GM12878 (cell line): ENCODE data around the gene NAV2. TPM values are rescaled to one million over a fixed set of nuclear protein-coding genes. Genes with fewer than 3 reads are reported as not detected.

Experiments
- ATAC-seq: fragments of 200-7000 bp; cut with Tn5 transposase; 3 replicates; pipeline ENCODE4 v1.9.1; 2020; ENCODE audit warnings: mild to moderate bottlenecking, moderate library complexity
- BruUV-seq: library from RNA; stranded (reverse); fragments of 400-500 nt; replicated peaks from 2 replicates; lab custom pipeline; 2021; lab: Mats Ljungman, UMichigan
- CTCF ChIA-PET: fragments of 300-600 bp; sonication (Branson Sonifier 250); formaldehyde crosslinking; extraction: SDS; loops from one replicate; lab custom pipeline; 2021; ENCODE audit warnings: inconsistent platforms; lab: Yijun Ruan, JAX
- POLR2A ChIA-PET: fragments of 350-600 bp; formaldehyde crosslinking; extraction: SDS; loops from one replicate; lab custom pipeline; 2021; ENCODE audit warnings: inconsistent platforms; lab: Charles Lee
- RAD21 ChIA-PET: fragments of 300-600 bp; sonication (Branson Sonifier 250); formaldehyde crosslinking; loops from one replicate; lab custom pipeline; 2023; ENCODE audit warnings: antibody characterized with exemption; ENCODE audit not compliant: unreplicated experiment; lab: Charles Lee
- SMC1A ChIA-PET: fragments of 300-600 bp; sonication (Branson Sonifier 250); formaldehyde crosslinking; loops from one replicate; lab custom pipeline; 2023; ENCODE audit not compliant: unreplicated experiment, uncharacterized antibody; lab: Charles Lee
- DNase-seq: peaks from one replicate; pipeline ENCODE4 v3.0.0-alpha.2; 2011; ENCODE audit warnings: low read depth, low spot score
- FAIRE-seq: peaks from 3 replicates; lab custom pipeline; 2011; peaks lifted over from hg19 to GRCh38; lab: Jason Lieb, UNC
- H2AFZ ChIP-seq: 2 replicates; pipeline ENCODE4 v1.6.0; 2011; ENCODE audit warnings: low read depth, low read length, control low read depth; ENCODE audit not compliant: control insufficient read depth
- H3K27ac ChIP-seq: 2 replicates; pipeline ENCODE4 v1.5.1; 2011; ENCODE audit warnings: control low read depth; ENCODE audit not compliant: control insufficient read depth, insufficient read depth
- H3K27me3 ChIP-seq, 2 experiments: replicated peaks in 1 of 2; 2 replicates each; pipeline versions ENCODE4 v1.6.0 to v1.6.1; 2011; ENCODE audit warnings: low read length in 1 of 2; ENCODE audit not compliant: control insufficient read depth in 2 of 2, insufficient read depth in 2 of 2
- H3K36me3 ChIP-seq, 2 experiments: 2 replicates each; pipeline ENCODE4 v1.5.1; 2011; ENCODE audit warnings: low read length in 1 of 2; ENCODE audit not compliant: control insufficient read depth in 2 of 2, insufficient read depth in 2 of 2
- H3K4me1 ChIP-seq: 2 replicates; pipeline ENCODE4 v1.6.1; 2011; ENCODE audit warnings: mild to moderate bottlenecking, low read length, moderate library complexity, mixed read lengths; ENCODE audit not compliant: control insufficient read depth, insufficient read depth
- H3K4me2 ChIP-seq: 2 replicates; pipeline ENCODE4 v1.6.0; 2011; ENCODE audit warnings: control low read depth; ENCODE audit not compliant: control insufficient read depth, insufficient read depth
- H3K4me3 ChIP-seq: fragments of 200-600 bp; sonication (generic); 2 replicates; pipeline ENCODE4 v1.5.1; 2016
- H3K79me2 ChIP-seq: 2 replicates; pipeline ENCODE4 v1.6.0; 2011; ENCODE audit warnings: low read length; ENCODE audit not compliant: control insufficient read depth, insufficient read depth
- H3K9ac ChIP-seq: 2 replicates; pipeline ENCODE4 v1.8.0; 2011; ENCODE audit warnings: low read length, control low read depth, mixed read lengths; ENCODE audit not compliant: control insufficient read depth, insufficient read depth
- H3K9me3 ChIP-seq: replicated peaks from 3 replicates; pipeline ENCODE4 v1.5.1; 2011; ENCODE audit warnings: mild to moderate bottlenecking, low read length; ENCODE audit not compliant: control insufficient read depth, insufficient read depth
- H4K20me1 ChIP-seq: 2 replicates; pipeline ENCODE4 v1.6.0; 2011; ENCODE audit not compliant: control insufficient read depth, insufficient read depth
- BHLHE40 ChIP-seq, 2 experiments: fragments of 450-650 bp in 1 of 2; IDR thresholded peaks; 2 replicates each; pipeline ENCODE4 v1.6.1; 2011 to 2017; ENCODE audit warnings: low read depth in 2 of 2, borderline replicate concordance in 1 of 2, improper control_type of control experiment in 1 of 2, low read length in 1 of 2, mild to moderate bottlenecking in 1 of 2
- CEBPB ChIP-seq, 2 experiments: fragments of 150-350 bp in 1 of 2; IDR thresholded peaks; 2 replicates each; pipeline ENCODE4 v1.6.1; 2012 to 2014; ENCODE audit warnings: low read depth in 2 of 2, low read length in 2 of 2, borderline replicate concordance in 1 of 2, inconsistent platforms in 1 of 2
- CHD4 ChIP-seq: fragments of 200-600 bp; sonication (generic); IDR thresholded peaks from 2 replicates; pipeline ENCODE4 v1.6.1; 2016; ENCODE audit warnings: mild to moderate bottlenecking
- EZH2 ChIP-seq: IDR thresholded peaks from 2 replicates; pipeline ENCODE4 v1.6.1; 2012; ENCODE audit warnings: low read depth, mild to moderate bottlenecking, control low read depth, inconsistent platforms, low read length, borderline replicate concordance; ENCODE audit not compliant: control insufficient read depth
- HDAC2 ChIP-seq: fragments of 200-600 bp; sonication (generic); IDR thresholded peaks from 2 replicates; pipeline ENCODE4 v1.6.1; 2017
- RFX5 ChIP-seq: IDR thresholded peaks from 2 replicates; pipeline ENCODE4 v1.6.1; 2011; ENCODE audit warnings: low read depth, low read length, improper control_type of control experiment
- RUNX3 ChIP-seq: IDR thresholded peaks from 2 replicates; pipeline ENCODE4 v1.6.1; 2012; ENCODE audit warnings: low read length, inconsistent platforms
- SUZ12 ChIP-seq: fragments of 200-600 bp; sonication (generic); IDR thresholded peaks from one replicate; pipeline ENCODE4 v1.6.1; 2018; ENCODE audit warnings: antibody characterized with exemption, mild to moderate bottlenecking; ENCODE audit not compliant: unreplicated experiment
- ZNF24 ChIP-seq: fragments of 450-650 bp; IDR thresholded peaks from 2 replicates; pipeline ENCODE4 v1.6.1; 2017; ENCODE audit warnings: antibody characterized with exemption, mild to moderate bottlenecking
- WGBS: methylation state at CpG from one replicate; pipeline ENCODE4 v1.1.6; 2016; ENCODE audit warnings: low lambda C conversion rate; ENCODE audit not compliant: insufficient replicate concordance, insufficient coverage; ENCODE audit errors: missing lambda C conversion rate; 5-methylcytosine and 5-hydroxymethylcytosine counted together
- in situ Hi-C: fragments of 300-500 bp; cut with MboI; formaldehyde crosslinking; loops from 9 replicates; pipeline ENCODE4 v1.14.3; 2018; ENCODE audit warnings: mixed read lengths
- intact Hi-C: fragments of 100-400 bp; cut with micrococcal nuclease; formaldehyde crosslinking; loops from one replicate; pipeline ENCODE4 v1.14.2; 2022; ENCODE audit not compliant: unreplicated experiment
- polyA plus RNA-seq, 11 experiments: library from polyadenylated mRNA; depleted of rRNA in 4 of 11; unstranded in 6 of 11; stranded (reverse) in 5 of 11; fragments of >200 nt; fragmentation: Nextera tagmentation in 4 of 11; fragmentation: Illumina TruSeq in 1 of 11; extraction: Ambion mirVana in 4 of 11; extraction: Trizol in 1 of 11; gene quantifications; 1 replicate in 1 of 11; 2 replicates in 10 of 11; pipeline versions ENCODE4 v1.2.1 to v1.2.3, GENCODE V29; 2011 to 2016; ENCODE audit warnings: inconsistent platforms in 2 of 11, missing spikeins in 2 of 11, low read depth in 1 of 11
- total RNA-seq, 4 experiments: library from RNA; depleted of rRNA in 3 of 4; stranded (reverse); fragments of >200 nt in 3 of 4; fragmentation: Illumina TruSeq in 1 of 4; extraction: Trizol in 1 of 4; gene quantifications; 2 replicates each; pipeline versions ENCODE4 v1.2.1 to v1.2.3, GENCODE V29; 2013 to 2021
- TF ChIP-seq, protein P1 (sequence below): IDR thresholded peaks from 2 replicates; pipeline ENCODE4 v1.6.1; 2011; ENCODE audit warnings: borderline replicate concordance, low read depth, mild to moderate bottlenecking, moderate library complexity, low read length; ENCODE audit not compliant: insufficient read depth, poor library complexity, severe bottlenecking
- TF ChIP-seq, protein P2 (sequence below): IDR thresholded peaks from 2 replicates; pipeline ENCODE4 v1.6.1; 2012; ENCODE audit warnings: low read depth, low read length, improper control_type of control experiment
- TF ChIP-seq, protein P3 (sequence below): IDR thresholded peaks from 2 replicates; pipeline ENCODE4 v1.6.1; 2011; ENCODE audit warnings: low read depth, low read length, improper control_type of control experiment, borderline replicate concordance

The NAV2 gene
- total and polyA plus RNA-seq, 10 of the 15 experiments (the other 5 are each of a cell fraction or from before 2014, with no cell fraction given): 0.35 to 6.1 (median 1.1) TPM

DNA sequence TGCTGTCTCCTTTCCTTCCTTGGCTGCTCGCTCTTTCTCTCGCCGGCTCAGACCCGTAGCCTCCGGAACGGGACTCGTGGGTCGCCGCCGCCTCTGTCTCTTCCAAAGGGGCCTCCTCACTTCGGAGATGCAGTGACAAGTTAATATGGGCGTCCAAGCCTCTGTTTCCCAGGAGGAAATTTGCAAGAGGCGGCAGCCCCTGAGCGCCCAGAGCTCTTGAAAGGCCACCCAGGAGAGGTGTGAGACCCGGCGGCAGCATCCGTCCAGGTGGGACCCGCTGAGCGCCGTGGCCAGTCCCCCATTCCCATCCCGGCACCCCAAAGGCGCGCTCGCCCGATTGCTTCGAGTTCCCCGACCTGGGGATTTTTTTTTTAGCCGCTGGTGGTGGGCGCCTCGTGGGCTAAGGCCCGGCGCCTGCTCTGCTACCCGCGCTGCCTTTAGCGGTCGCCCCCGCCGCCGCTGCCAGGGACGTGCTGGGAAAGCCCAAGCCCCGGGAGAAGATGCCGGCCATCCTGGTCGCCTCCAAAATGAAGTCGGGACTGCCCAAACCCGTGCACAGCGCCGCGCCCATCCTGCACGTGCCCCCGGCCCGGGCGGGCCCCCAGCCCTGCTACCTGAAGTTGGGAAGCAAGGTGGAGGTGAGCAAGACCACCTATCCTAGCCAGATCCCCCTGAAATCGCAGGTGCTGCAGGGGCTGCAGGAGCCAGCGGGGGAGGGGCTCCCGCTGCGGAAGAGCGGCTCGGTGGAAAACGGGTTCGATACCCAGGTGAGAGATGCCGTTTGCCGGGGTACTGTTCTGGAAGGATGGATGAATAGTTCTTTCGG lies 772 bp downstream of the NAV2 start:
- H2AFZ ChIP-seq: peak overlapping the region; percentile 69
- no peak for DNase-seq
- ChIA-PET POLR2A (no interaction called here), CTCF (no interaction called here), RAD21 (no interaction called here), SMC1A (no interaction called here)
- H3K9ac ChIP-seq: no peak overlapping the region
- intact Hi-C loops: no loop called here
- H3K36me3 ChIP-seq: no peaks in the 10 kb centered on the region
- peak overlapping the region; percentile 68 for H3K4me3 ChIP-seq
- H3K4me1 ChIP-seq: peaks cover 13% of the 10 kb centered on the region
- 15% methylated on average over 61 of the region's 63 CpGs for WGBS
- no peak for TF ChIP-seq CEBPB (IDR thresholded peaks at IDR 0.05; ENCODE audit: borderline replicate concordance in 1 of 2, low read depth in 2 of 2, low read length in 2 of 2)
- no peak for TF ChIP-seq RUNX3
- no peak for TF ChIP-seq ZNF24
- TF ChIP-seq, protein P1, sequence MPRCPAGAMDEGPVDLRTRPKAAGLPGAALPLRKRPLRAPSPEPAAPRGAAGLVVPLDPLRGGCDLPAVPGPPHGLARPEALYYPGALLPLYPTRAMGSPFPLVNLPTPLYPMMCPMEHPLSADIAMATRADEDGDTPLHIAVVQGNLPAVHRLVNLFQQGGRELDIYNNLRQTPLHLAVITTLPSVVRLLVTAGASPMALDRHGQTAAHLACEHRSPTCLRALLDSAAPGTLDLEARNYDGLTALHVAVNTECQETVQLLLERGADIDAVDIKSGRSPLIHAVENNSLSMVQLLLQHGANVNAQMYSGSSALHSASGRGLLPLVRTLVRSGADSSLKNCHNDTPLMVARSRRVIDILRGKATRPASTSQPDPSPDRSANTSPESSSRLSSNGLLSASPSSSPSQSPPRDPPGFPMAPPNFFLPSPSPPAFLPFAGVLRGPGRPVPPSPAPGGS: no peak
- peak; percentile 87 for TF ChIP-seq SUZ12
- no peak for TF ChIP-seq RFX5
- TF ChIP-seq EZH2: 0 out of 2 replicates have a peak, but pooled peaks have one; percentile 32
- TF ChIP-seq, protein P2, sequence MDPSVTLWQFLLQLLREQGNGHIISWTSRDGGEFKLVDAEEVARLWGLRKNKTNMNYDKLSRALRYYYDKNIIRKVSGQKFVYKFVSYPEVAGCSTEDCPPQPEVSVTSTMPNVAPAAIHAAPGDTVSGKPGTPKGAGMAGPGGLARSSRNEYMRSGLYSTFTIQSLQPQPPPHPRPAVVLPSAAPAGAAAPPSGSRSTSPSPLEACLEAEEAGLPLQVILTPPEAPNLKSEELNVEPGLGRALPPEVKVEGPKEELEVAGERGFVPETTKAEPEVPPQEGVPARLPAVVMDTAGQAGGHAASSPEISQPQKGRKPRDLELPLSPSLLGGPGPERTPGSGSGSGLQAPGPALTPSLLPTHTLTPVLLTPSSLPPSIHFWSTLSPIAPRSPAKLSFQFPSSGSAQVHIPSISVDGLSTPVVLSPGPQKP: no peak
- TF ChIP-seq, protein P3, sequence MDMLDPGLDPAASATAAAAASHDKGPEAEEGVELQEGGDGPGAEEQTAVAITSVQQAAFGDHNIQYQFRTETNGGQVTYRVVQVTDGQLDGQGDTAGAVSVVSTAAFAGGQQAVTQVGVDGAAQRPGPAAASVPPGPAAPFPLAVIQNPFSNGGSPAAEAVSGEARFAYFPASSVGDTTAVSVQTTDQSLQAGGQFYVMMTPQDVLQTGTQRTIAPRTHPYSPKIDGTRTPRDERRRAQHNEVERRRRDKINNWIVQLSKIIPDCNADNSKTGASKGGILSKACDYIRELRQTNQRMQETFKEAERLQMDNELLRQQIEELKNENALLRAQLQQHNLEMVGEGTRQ: no peak
- no peak for TF ChIP-seq HDAC2
- TF ChIP-seq BHLHE40 (IDR thresholded peaks at IDR 0.05; ENCODE audit: borderline replicate concordance in 1 of 2, low read depth in 2 of 2, low read length in 1 of 2): peak in 1 of 2 experiments; percentile 65; a peak in 2 of 4 replicates
- TF ChIP-seq CHD4: no peak
- no TSS peak for BruUV-seq
- FAIRE-seq: no peak
- H3K79me2 ChIP-seq: no peaks in the 10 kb centered on the region
- peak; percentile 3; the same call in 2 of the 3 replicates for ATAC-seq
- H3K27me3 ChIP-seq: peaks cover 14 to 40% of the 10 kb centered on the region in 2 experiments
- H3K9me3 ChIP-seq: no peaks in the 10 kb centered on the region
- H3K4me2 ChIP-seq: peak overlapping the region; percentile 98
- in situ Hi-C loops: no loop called here
- no peaks in the 10 kb centered on the region for H4K20me1 ChIP-seq
- H3K27ac ChIP-seq: no peak overlapping the region
